GM18873 (cell line): ENCODE data around the gene LMNTD2.

Experiments
- ATAC-seq: cut with Tn5 transposase; IDR thresholded peaks from one replicate; pipeline ENCODE4 v1.9.1; 2021; ENCODE audit warnings: mild to moderate bottlenecking, moderate library complexity, moderate number of reproducible peaks; ENCODE audit not compliant: unreplicated experiment, low FRiP score

The LMNTD2 gene

DNA sequence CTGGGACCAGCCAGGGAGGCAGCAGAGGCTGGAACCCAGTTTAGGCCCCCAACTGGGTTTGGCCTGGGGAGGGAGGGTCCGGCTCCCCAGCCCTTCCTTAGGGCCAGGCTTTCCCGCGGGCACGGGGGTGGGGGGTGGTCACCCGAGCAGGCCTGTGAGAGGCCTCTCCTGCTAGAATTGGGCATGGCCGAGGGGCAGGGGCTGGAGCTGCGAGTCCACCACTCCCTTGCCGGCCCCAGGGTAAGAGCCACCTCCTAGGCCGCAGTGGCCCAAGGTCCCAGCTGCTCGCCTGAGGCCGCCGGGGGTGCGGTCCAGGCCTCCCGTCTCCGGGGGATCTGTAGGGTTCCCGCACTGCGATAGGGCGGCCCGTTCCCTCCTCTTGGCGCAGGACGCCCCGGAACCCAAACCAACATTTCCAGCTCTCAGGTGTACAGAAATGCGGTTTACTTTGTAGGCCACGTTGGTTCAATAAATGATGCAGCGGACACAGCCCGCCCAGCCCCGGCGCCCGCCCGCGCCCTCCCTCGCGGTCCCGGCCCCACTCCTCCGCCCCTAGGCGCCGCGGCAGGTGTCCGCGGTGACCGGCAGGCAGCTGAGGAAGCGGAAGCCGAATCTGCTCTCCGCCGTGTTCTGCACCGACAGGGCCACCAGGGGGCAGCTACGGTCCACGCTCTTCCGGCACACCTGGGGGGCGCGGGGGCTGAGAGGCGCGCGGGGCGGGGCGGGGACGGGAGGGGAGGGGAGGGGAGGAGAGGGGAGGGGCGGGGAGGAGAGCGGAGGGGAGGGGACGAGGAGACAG, 5.9 kb downstream of the LMNTD2 start:
- ATAC-seq = no peak

DNA sequence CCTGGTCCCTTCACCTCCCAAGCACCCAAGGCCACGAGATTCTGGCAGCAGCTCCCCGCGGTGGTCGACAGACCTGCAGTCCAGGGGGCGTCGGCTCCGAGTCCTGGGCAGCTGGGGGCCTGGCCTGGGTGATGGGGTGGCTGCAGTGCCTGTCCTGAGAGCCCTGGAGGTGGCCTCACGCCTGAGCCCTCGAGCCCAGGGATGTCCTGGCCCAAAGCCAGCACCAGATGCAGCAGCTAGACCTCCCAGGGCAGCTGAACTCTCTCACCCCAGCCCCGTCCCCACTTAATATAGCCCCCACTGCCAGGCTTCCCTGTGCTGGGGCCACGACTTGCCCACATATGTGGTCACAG, 6.6 kb downstream of the LMNTD2 start:
- no peak for ATAC-seq

DNA sequence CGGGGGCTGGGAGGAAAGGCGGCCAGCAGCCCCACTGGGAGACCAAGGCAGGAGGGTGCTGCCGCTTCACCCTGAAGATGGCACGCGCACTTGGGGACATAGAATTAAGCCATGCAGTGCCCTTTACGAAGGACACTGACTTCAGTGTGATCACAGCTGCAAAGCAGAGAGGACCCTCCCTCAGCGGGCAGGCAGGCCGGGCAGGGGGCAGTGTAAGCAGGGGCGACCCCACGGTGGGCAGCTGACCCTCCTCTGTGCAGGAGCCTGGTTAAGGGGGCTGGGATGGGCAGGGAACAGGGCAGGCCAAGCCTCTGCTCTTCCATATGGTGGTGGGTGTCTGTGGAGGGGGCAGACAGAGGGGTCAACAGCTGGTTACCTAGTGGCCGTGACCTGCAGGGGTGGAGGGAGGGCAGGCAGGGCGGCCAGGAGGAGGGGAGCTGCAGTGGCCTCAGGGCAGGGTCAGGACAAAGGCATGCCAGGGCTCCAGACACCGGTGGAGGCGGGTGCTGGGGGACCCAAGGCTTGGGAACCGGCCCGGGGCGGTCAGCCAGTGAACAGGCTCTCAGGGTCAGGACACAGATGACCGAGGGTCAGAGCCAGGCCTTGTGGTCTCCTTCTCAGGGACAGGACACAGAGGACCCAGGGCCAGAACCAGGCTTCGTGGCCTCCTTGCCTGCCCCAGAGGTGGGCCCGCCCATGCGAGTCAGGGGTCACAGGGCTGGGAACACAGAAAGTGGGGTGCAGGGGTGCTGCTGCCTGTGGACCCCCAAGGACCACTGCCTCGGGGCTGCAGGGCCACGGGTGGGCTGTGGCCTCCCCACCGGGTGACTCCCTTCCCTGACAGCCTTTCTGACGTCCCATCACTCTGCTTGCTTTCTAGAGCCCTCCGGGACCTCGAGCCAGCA, 7.2 kb downstream of the LMNTD2 start:
- no peak for ATAC-seq

DNA sequence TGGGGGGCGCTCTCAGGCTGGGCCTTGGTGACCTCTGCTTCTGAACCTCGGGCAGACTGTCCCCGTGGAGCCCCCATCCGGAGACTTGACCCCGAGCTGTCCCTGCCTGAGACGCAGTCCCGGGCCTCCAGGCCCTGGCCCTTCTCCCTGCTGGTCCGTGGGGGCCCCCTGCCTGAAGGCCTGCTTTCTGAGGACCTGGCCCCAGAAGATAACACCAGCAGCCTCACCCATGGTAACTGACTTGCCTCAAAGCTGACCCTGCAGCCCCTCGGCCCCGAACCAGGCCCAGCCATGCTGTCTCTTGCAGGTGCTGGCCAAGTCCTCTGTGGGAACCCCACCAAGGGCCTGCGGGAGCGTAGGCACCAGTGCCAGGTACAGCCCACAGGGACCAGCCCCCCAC, 8.9 kb downstream of the LMNTD2 start:
- no peak for ATAC-seq

DNA sequence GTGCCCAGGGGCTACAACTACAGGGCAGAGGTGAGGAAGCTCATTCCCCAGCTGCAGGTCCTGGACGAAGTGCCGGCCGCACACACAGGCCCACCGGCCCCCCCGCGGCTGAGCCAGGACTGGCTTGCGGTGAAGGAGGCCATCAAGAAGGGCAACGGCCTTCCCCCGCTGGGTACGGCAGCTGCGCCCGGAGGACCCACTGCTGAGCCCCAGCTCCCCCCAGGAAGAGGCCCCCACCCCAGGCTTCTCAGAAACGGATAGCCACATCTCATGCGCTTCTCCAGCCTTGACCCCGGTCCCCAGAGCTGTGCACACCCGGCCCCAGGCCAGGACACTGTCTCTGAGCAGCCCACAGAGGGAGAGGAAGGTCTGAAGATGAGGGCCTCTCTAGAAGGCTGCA, 9.4 kb downstream of the LMNTD2 start:
- ATAC-seq = no peak

DNA sequence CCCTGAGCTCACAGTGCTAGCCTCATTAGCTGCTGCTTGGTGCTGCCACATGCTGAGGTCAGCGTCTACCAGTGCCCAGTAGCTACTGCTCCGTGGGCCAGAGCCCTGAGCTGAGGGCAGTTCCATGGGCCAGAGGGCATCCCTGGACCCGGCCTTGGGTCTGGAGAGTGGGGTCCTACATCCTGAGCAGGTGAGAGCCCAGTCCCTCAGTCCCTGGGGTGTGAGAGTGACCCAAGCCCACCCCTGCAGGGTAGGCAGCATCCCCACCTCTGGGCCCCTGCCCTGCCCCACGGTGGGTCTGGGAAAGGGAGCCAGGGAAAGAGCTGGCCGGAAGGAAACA, 9.8 kb downstream of the LMNTD2 start:
- ATAC-seq = no peak

DNA sequence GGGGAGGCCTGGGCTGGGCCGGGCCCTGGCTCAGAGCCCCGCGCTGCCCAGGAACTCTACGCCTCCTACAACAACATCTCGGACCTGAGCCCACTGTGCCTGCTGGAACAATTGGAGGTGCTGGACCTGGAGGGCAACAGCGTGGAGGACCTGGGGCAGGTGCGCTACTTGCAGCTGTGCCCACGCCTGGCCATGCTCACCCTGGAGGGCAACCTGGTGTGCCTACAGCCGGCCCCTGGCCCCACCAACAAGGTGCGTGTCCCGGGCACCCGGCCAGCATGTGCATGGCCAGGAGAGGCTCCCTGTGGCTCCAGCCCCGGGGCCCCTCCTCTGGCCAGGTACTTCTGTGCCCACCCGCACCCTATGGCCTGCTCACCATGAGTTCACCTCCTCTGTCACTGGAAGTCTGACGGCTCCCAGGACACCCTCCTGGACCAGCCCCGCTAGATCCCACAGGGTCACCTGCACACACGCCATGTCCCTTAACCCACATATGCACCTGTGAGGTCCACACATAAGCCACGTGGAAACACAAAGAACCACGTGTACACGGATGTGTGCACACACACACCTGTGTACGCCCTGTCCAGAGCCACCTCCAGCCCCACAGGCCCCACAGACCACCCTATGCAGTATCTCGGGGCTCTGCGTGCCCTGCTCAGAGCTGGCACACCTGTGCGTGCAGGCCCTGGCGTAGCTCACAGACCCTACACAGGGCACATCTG, 10.4 kb downstream of the LMNTD2 start:
- no peak for ATAC-seq

DNA sequence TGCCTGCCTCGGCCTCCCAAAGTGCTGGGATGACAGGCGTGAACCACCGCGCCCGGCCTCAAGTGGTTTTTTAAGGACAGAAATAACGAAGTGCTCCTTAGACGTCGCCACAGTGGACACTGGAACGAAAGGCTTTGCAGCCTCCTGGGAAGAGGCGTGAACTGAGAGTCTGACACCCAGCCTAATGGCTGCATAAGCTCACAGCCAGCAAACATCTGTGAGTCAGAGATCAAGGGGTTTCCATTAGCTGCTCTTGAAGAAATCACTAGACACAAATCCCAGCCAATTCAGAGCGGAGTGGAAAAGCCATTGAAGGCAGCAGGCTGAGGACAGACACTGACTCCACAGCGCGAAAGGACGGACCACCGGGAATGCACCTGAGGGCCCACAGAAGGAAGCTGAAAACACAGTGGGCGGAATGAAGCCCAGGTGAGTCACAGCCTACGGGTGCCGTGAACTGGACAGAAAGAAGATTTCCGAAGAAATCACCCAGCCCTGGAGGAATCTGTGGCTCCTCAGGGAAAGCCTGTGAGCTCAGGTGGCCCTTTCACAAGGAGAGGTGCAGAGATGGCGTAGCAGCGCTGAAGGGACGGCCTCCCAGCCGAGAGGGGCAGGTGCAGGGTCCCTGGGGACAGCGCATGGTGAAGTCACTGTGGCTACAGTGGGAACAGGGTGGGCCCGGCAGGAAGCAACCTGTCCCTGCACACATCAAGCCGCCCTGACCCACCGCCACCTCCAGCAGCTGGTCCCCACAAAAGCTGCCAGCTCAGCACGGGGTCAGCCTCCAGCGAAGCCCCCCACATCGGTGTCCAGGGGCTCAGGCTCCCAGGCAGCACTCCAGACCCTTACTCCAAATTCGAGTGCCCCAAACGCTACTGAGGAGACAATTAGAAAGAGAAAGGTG, 11.6 kb downstream of the LMNTD2 start:
- ATAC-seq = no peak

DNA sequence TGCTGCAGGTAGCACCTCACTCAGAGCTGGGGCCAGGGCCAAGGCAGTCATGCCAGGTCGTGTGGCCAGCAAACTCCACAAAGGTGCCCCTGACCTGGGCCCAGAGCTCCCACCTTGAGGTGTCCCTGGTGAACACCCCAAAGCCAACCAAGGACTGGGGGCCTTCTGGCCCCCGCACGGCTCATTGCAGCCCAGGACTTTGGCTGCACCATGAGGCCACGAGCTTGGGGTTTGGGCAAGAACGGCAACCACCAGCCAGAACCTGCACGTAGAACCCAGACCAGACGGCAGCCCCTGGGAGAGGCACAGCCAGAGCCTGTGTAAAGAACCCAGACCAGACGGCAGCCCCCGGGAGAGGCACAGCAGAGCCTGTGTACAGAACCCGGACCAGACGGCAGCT, 15.4 kb downstream of the LMNTD2 start:
- ATAC-seq = no peak

DNA sequence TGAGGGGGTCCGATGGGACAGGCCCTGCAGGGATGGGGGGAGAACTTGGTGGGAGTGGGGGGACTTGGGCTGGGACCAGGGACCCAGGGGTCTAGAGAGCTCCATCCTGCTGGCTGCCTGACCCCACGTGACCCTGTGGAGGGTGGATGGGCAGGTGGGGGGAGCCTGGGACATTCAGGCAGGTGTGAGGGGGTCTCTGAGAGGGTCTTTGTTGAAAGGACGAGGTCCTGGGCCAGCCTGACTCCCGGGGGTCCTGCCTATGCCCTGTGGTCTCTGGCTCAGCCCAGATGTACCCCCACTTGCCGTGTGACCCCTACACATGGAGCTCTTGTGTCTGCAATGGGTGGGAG, 15.7 kb downstream of the LMNTD2 start:
- no peak for ATAC-seq

DNA sequence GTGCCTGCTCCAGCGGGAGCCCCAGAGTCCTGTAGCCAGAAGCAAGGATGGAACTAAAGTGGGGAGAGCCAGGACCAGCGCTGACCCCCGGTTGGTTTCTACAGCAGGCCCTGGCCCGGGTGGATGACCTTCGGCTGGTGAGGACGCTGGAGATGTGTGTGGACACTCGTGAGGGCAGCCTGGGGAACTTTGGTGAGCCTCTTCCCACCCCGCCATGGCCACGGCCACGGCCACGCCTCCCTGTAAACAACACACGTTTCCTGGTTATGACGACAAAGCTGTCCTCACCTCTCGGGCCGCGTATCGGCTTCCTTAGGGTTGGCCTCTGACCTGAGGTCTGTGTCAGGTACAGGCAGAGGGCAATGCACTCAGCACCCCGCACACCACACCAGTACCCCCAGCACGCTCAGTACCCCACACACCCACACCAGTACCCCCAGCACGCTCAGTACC, 19.1 kb downstream of the LMNTD2 start:
- ATAC-seq = no peak

DNA sequence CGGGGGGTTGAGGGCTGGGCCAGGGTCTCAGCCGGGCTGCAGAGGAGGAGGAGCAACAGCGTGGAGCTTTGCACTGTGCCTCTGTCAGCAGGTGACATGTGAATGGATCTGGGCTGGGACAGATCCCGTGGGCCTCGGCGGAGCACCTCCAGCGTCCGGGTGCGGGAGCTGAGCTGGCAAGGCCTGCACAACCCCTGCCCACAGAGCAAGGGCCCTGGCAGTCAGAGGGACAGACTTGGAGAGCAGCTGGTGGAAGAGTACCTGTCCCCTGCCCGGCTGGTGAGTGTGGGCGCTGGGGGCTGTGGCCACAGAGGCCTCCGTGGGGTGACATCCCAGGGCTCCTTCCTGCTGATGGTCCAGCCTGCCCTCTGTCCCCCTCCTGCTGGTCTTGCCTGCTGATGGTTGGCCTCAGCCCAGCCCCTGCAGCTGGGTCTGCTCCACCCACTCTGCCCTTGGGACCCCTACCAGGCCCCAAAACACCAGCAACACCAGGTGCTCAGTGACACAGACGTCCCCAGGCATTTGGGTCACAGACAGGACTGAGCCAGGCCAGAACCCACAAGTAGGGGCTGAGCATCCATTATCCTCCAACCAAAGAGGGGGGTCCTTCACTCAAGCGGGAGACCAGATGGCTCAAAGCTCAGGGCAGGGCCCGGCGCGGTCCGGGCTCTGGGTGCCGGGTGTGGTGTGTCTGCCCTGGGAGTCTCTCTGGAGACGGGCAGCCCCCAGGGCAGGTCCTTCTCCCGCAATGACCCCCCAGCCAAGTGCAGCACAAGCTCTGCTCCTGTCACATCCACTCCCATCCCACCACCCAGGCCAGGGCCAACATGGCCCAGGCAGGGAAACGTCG, 19.7 kb downstream of the LMNTD2 start:
- no peak for ATAC-seq

DNA sequence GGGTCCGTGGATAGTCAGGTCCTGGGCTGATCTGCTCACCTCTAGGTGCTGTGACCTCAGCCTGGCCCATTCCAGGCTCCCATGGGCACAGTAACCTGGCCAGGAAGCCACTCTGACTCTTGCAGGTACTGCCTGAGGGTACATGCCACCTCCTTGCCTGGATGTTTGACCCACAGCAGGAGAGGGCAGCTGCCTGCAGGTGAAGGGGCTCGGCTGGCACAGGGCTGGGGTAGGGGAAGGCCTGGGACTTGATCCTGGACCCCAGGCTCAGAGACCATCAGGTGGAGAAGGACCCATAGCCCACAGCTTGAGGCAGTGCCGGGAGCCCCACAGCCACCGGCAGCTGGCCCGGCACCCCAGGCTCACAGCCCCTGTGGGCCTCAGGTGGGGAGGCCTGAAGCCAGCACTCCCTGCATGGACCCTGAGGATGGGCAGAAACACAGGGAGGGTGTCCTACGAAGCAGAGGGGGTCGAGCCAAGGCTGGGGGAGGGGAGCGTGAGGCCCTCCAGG, 20.5 kb downstream of the LMNTD2 start:
- ATAC-seq = no peak

DNA sequence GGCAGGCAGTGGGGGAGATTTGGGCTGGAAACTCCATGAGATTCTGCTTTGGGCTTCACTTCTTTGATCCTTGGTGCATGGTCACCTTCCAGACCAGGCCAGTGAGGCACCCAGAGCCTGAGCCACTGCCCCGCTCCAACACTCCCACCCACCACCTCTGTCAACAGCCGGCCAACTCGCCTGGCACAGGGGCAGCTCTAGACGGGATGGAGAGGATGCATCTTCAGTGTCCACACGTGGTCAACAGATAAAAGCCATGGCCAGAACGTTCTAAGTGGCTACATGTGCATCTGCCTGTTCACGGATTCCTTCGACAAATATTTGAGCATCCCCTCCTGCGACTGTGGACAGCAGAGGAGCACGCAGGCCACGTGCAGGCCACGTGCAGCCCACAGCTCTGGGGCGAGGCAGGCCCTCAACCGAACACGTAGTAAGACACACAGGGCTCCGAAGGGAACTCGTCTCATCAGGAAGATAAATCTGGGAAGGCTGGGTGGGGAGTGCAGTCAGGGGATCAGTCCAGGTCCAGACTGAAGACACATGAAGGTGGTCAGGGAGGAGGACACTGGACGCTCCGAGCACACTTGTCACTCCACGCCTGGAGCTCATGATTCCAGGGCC, 22.0 kb downstream of the LMNTD2 start:
- no peak for ATAC-seq

DNA sequence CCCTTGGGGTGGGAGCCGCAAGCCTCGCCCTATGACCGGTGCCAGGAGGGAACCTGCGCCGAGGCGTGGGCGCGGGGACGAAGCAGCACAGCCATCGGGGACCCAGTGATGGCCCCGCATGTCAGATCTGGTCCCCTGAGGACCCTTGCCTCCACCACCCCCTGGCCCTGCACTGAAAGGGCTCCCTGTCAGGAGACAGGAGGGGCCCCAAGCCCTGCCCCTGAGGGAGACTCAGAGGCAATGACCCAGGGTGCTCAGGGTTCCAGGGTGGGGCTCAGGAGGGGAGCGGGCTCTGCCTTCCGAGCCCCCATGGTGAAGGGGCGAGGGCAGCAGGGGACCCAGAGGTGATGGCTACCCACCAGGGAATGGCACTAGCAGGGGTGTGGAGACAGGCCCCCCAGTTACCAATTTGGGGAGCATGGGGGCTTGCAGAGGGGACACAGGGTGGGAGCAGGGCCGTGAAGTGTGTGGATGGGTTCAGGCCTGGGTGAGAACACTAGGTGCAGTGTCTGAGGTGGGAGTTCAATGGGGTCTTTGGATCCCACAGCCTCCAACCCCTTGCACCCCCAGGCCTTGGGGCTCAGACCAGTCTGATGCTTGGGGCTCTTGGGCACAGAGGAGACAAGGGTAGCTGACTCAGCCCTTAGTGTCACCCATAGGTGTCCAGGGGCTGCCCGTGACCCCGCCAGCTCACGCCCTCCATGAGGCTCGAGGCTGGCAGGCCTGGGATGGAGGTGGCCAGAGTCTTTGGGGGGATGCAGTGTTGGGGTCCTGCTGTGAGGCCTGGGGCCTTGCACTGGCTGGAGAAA, 22.7 kb downstream of the LMNTD2 start:
- ATAC-seq = no peak

DNA sequence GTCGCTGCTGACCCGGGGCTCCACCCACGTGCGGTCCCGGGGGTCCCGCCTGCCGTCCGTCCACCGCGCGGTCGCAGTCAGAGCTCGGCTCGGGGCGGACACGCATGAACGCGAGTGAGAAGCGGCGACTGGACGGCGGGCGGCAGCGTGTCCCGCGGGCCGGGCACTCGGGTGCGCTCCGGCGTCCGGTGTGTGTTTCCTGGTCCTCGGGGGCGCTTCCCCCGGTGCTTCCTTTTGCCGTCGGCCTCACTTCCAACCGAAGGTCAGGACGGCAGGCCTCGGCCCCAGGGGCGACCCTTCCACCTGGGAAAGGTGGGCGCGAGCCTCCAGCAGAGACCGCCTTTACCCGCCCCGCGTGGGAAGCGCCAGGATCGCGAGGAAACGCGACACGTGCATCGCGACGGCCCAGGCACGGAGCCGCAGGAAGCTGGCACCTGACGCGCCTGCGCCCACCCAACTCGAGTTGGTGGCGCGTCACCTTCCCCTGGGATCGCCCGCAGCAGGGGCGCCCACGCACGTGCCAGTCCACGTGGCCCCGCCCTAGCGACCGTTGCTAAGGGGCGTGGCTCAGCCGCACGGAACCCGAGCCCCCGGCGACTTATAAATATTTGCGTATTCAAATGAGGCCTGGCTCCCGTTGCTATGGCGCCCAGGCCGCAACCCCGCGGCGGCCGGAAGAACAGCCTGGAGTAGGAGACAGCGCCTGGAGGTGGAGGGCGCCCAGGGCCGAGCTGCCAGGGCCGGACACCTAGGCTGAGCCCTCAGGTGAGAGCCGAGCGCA, 23.5 kb downstream of the LMNTD2 start, which contains the start of gene LRRC56:
LRRC56 (plus strand) TSS at position 687 of the 781 bp plus-strand sequence. CDS start 3,158 bp downstream, outside the sequence.
- peak; percentile 54 for ATAC-seq
